NCI-H82 treated with DMSO at 0.1 percent for 48 hours (cell line): Measurements from ENCODE around the gene CAV1.
"Not testable (repeated sequence)": the region's sequence is repeated elsewhere in the genome, so short reads cannot be mapped to it uniquely, and the experiment has no call there.

Experiments
- DNase-seq: peaks from one replicate; lab custom pipeline; 2025; ENCODE audit not compliant: unreplicated experiment; lab: John Stamatoyannopoulos, UW

CAV1 gene

GRCh38 chr7:116524609-116525297 is at the start of gene CAV1:
Gene CAV1, plus strand, starts transcription at chr7:116525036. Its CDS starts 27 bp downstream, at chr7:116525063.
- DNase-seq: no peak

- DNase-seq: no peak
Observed at GRCh38 chr7:116477625-116478024, 47.2 kb upstream of the CAV1 start.

GRCh38 chr7:116478834-116479233 is 46.0 kb upstream of the CAV1 start:
- DNase-seq: no peak

GRCh38 chr7:116483271-116483942 is 41.4 kb upstream of the CAV1 start:
- no peak for DNase-seq

GRCh38 chr7:116484389-116484788 is 40.4 kb upstream of the CAV1 start:
- DNase-seq: not testable (repeated sequence)

- DNase-seq: no peak
Observed at GRCh38 chr7:116487907-116488521, 36.8 kb upstream of the CAV1 start.

- no peak for DNase-seq
Observed at GRCh38 chr7:116490351-116490750, 34.5 kb upstream of the CAV1 start.

GRCh38 chr7:116491887-116492653 is 32.8 kb upstream of the CAV1 start:
- no peak for DNase-seq

- no peak for DNase-seq
Observed at GRCh38 chr7:116492654-116493109, 32.2 kb upstream of the CAV1 start.

- DNase-seq: no peak
Observed at GRCh38 chr7:116493449-116493848, 31.4 kb upstream of the CAV1 start.

GRCh38 chr7:116494472-116494871 is 30.4 kb upstream of the CAV1 start:
- no peak for DNase-seq

GRCh38 chr7:116495736-116496135 is 29.1 kb upstream of the CAV1 start:
- no peak for DNase-seq

- DNase-seq: no peak
Observed at GRCh38 chr7:116496653-116497052, 28.2 kb upstream of the CAV1 start.

- no peak for DNase-seq
Observed at GRCh38 chr7:116497708-116498107, 27.1 kb upstream of the CAV1 start.

- DNase-seq: no peak
Observed at GRCh38 chr7:116499168-116500077, 25.4 kb upstream of the CAV1 start, which contains the start of gene CAV2. Gene CAV2, plus strand, starts transcription at chr7:116499738. Its CDS starts 44 bp downstream, at chr7:116499782.

- DNase-seq: no peak
Observed at GRCh38 chr7:116500078-116500853, 24.6 kb upstream of the CAV1 start.

GRCh38 chr7:116501425-116502167 is 23.2 kb upstream of the CAV1 start:
- DNase-seq: no peak

- DNase-seq: no peak
Observed at GRCh38 chr7:116502201-116503096, 22.4 kb upstream of the CAV1 start.
